ENCODE measurements around the gene PIWIL1. TPM values are rescaled to one million over a fixed set of nuclear protein-coding genes. Genes with fewer than 3 reads are reported as not detected.

PIWIL1 gene
- total RNA-seq, 1 experiment from 2014 or later, result not detected

DNA sequence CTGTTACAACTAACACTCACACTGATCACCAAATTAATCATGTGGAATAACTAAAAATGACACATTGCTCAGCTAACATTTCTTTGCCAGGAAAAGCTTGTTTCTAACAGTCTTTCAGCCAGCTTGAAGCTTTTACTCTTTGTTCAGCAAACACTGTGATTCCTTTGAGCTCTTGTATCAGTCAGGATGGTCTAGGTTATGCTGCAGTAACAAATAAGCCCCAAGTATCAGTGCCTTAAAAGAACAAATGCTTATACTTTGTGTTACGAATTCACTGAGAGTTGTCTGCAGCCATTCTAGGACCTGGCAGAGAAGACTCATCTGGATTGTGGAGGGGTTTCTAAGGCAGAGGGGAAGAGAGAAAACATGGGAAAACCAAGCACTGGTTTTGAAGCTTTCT, 47.6 kb upstream of the PIWIL1 start:
- H3K9me3 ChIP-seq (ENCODE audit: control insufficient read depth, low read depth, low read length), result peaks cover 13% of the 10 kb centered on the region
- peaks cover 3% of the 10 kb centered on the region for H4K20me1 ChIP-seq (ENCODE audit: control insufficient read depth, insufficient read depth, insufficient read length)
- no peak overlapping the region for H4K8ac ChIP-seq (replicated peaks; ENCODE audit: insufficient read length, low read depth, low read length)
- H2BK15ac ChIP-seq (ENCODE audit: low read depth, low read length), result no peak overlapping the region
- H2AFZ ChIP-seq (ENCODE audit: low read length), result no peak overlapping the region
- H3K79me2 ChIP-seq (ENCODE audit: insufficient read depth, low read length), result no peaks in the 10 kb centered on the region
- no peak overlapping the region for H2BK20ac ChIP-seq (ENCODE audit: low read depth, low read length, poor library complexity, severe bottlenecking)
- no peak overlapping the region for H2AK5ac ChIP-seq (ENCODE audit: insufficient read length, low read length)
- no peak overlapping the region for H3K14ac ChIP-seq (ENCODE audit: insufficient read depth, low read length)
- H3K27ac ChIP-seq (ENCODE audit: insufficient read length, low read depth, low read length), result no peak overlapping the region
- Mint-ChIP-seq H3K4me3 (no peak overlapping the region), H3K9me3 (peaks cover 8 to 19% of the 10 kb centered on the region in 2 experiments), H3K4me1 (no peaks in the 10 kb centered on the region), H3K27ac (no peak overlapping the region), H3K27me3 (ENCODE audit: low read depth) (peaks cover 70% of the 10 kb centered on the region), H3K36me3 (ENCODE audit: insufficient read depth in 1 of 3, low read depth in 3 of 3) (peaks cover 0 to 3% (median under 1%) of the 10 kb centered on the region in 3 experiments; a peak in 5 of 7 replicates)
- no peak overlapping the region for H2BK120ac ChIP-seq (ENCODE audit: low read depth, low read length, poor library complexity, severe bottlenecking)
- H4K91ac ChIP-seq (ENCODE audit: insufficient read length, low read depth, low read length), result no peak overlapping the region
- H4K5ac ChIP-seq (ENCODE audit: insufficient read length, low read depth, low read length), result no peak overlapping the region
- H2BK5ac ChIP-seq (ENCODE audit: insufficient read length, low read length), result no peak overlapping the region
- H3K79me1 ChIP-seq (ENCODE audit: insufficient read depth, low read depth, low read length, poor library complexity, severe bottlenecking), result no peaks in the 10 kb centered on the region
- no peak overlapping the region for H3K23ac ChIP-seq (ENCODE audit: insufficient read length, low read depth, low read length)
- H3K23me2 ChIP-seq (ENCODE audit: insufficient read length, low read depth, low read length, poor library complexity, severe bottlenecking), result no peaks in the 10 kb centered on the region
- H3K4me2 ChIP-seq (ENCODE audit: insufficient read depth, insufficient read length, low read length), result no peak overlapping the region
- no peak overlapping the region for H3K18ac ChIP-seq (ENCODE audit: insufficient read length, low read depth, low read length)
- H3K27me3 ChIP-seq (ENCODE audit: insufficient read depth, low read length), result no peaks in the 10 kb centered on the region
- H3K56ac ChIP-seq (ENCODE audit: insufficient read length, low read depth, low read length), result no peak overlapping the region
- H2BK12ac ChIP-seq (ENCODE audit: insufficient read length, low read depth, low read length), result no peak overlapping the region
- TF ChIP-seq, protein P1, sequence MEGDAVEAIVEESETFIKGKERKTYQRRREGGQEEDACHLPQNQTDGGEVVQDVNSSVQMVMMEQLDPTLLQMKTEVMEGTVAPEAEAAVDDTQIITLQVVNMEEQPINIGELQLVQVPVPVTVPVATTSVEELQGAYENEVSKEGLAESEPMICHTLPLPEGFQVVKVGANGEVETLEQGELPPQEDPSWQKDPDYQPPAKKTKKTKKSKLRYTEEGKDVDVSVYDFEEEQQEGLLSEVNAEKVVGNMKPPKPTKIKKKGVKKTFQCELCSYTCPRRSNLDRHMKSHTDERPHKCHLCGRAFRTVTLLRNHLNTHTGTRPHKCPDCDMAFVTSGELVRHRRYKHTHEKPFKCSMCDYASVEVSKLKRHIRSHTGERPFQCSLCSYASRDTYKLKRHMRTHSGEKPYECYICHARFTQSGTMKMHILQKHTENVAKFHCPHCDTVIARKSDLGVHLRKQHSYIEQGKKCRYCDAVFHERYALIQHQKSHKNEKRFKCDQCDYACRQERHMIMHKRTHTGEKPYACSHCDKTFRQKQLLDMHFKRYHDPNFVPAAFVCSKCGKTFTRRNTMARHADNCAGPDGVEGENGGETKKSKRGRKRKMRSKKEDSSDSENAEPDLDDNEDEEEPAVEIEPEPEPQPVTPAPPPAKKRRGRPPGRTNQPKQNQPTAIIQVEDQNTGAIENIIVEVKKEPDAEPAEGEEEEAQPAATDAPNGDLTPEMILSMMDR (conservative IDR thresholded peaks at IDR 0.05), result no peak
- no peaks in the 10 kb centered on the region for H3K4me1 ChIP-seq (ENCODE audit: insufficient read depth, low read length)
- H3T11ph ChIP-seq (ENCODE audit: low read length), result no peak overlapping the region
- WGBS (ENCODE audit: extremely low coverage, insufficient read length, low lambda C conversion rate), result no CpG with 5 or more reads among the region's 1 CpG
- DNase-seq, result no peak
- H3K9ac ChIP-seq (ENCODE audit: extremely low read depth, insufficient read length, low read length), result no peak overlapping the region
- H3K4ac ChIP-seq (ENCODE audit: low read depth, low read length), result no peak overlapping the region
